ENCODE data around the gene CYP2J2.

GRCh38 chr1:59917785-59918180 lies 8.8 kb downstream of the CYP2J2 start:
- TF ChIP-seq EZH2 (IDR thresholded peaks at IDR 0.05; ENCODE audit: low read length) = no peak
- TF ChIP-seq, protein P1, sequence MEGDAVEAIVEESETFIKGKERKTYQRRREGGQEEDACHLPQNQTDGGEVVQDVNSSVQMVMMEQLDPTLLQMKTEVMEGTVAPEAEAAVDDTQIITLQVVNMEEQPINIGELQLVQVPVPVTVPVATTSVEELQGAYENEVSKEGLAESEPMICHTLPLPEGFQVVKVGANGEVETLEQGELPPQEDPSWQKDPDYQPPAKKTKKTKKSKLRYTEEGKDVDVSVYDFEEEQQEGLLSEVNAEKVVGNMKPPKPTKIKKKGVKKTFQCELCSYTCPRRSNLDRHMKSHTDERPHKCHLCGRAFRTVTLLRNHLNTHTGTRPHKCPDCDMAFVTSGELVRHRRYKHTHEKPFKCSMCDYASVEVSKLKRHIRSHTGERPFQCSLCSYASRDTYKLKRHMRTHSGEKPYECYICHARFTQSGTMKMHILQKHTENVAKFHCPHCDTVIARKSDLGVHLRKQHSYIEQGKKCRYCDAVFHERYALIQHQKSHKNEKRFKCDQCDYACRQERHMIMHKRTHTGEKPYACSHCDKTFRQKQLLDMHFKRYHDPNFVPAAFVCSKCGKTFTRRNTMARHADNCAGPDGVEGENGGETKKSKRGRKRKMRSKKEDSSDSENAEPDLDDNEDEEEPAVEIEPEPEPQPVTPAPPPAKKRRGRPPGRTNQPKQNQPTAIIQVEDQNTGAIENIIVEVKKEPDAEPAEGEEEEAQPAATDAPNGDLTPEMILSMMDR (optimal IDR thresholded peaks at IDR 0.05 in 1 of 3, IDR thresholded peaks at IDR 0.05 in 1 of 3, conservative IDR thresholded peaks at IDR 0.05 in 1 of 3; ENCODE audit: extremely low read depth in 1 of 3, insufficient read depth in 2 of 3, low read length in 3 of 3) = no peak

All from keratinocyte (primary cell).